GM19372 (cell line): ENCODE results near the gene DENND2C.

Experiments
- ATAC-seq: cut with Tn5 transposase; IDR thresholded peaks from one replicate; pipeline ENCODE4 v1.9.1; 2021; ENCODE audit warnings: mild to moderate bottlenecking, low read depth, moderate library complexity; ENCODE audit not compliant: unreplicated experiment

The DENND2C gene

DNA sequence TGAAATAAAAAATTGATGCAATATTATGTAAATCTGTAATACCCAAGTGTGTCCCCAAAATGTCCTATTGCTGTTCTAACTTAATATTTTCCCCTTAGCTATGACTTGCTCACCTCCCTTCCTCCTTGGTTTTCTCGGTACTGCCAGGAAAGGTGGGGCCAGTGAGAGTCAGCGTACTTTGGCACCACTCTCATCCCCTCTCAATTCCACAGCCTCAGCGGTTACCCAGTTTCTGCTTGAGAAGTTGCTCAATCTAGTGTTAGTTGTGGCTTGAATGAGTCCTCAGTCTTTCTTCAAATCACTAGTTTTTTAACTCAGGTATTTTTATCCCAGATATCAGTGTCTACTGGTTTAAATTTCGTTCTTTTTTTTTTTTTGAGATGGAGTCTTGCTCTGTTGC lies 120.7 kb downstream of the DENND2C start:
- ATAC-seq, result no peak

DNA sequence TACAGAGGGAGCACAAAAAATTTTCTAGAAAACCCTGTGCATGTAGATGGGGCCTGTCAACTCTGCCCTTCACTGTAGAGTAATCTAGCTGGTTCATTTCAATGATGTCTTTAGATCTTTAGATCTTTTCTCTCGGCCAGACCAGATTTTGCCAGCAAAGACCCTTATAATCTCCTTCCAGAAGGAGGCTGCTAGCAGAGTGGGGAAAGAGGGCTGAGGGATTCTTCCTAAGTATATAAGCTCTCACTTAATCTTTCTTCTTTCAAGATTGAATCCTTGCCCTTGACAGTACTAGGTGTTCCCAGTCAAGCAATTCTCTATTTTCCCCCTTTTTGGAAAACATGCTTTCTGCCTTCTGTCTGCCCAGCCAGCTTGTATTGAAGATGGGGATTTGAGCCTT lies 122.8 kb downstream of the DENND2C start:
- ATAC-seq, result no peak

DNA sequence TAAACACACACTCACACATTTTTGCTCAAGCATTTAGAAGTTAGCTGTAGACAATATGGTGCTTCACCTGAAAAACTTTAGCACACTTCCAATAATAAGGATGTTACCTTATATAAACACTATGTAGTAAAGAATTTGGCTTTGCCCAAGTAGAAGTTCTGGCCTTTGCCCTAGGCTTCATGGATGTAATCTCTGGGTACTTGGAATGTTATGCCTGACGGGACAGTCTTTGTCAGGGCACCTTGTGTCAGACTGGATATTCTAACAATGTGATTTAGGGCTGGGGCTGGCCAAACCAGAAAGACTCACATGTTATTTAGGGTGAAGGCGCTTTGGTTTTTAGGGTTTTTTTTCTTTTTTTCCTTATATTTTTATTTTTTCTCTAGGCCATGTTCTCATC lies 124.1 kb downstream of the DENND2C start:
- no peak for ATAC-seq

DNA sequence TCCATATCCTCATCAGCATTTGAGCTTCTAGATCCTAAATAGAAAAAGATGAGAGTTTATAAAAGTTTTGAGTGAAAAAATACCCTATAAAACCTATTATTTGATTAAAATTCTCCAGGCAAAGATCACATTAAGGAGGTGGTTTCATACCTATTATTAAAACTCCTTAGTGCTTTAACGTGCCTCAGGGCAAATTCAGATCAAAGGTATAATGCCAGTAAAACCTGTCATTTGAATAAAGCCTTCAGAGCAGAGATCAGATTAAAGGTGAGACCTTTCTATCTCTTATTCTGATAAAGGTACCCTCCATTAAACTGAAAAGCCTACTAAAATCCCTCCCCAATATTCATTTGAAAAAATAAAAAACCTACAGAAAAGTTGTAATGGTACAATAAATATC lies 124.5 kb downstream of the DENND2C start:
- ATAC-seq, result no peak

DNA sequence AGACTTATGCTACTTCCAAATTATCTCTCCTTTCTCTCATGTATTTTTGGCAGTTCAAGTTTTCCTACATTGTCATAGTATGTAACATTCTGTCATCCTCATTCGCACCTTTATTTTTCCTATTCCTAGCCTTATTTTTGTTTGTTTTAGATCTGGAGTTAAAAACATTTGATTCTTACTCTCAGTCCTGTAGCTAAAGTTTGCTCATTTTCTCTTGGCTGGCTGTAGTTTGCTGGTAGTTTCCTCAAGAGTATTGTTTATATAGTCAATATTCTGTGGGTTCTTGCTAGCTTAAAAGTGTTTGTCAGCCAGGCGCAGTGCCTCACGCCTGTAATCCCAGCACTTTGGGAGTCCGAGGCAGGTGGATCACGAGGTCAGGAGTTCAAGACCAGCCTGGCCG lies 129.0 kb downstream of the DENND2C start:
- ATAC-seq, result no peak

DNA sequence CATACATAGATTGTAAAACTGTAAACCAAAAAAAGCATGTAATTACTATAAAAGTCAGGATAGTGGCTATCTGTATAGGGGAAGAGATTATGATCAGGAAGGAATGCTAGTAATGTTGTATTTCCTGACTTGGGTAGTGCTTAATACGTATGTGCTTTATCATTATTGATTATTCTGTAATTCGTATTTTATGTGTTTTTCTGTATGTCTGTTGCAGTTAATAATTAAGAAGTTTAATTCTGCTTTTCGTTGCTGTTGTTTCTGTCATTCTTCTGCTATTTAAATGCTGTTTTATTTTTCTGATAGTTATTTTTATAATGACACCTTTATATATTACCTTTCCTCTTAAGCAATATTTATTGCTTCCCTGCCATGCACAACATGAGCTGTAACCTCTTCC lies 129.6 kb downstream of the DENND2C start:
- ATAC-seq, result no peak

DNA sequence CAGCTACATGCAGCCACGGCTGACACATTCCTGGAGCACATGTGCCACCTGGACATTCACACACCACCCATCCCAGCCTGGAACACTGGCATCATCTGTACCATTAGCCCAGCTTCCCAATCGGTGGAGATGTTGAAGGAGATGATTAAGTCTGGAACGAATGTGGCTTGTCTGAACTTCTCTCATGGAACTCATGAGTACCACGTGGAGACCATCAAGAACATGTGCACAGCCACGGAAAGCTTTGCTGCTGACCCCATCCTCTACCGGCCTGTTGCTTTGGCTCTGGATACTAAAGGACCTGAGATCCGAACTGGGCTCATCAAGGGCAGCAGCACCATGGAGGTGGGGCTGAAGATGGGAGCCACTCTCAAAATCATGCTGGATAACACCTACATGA lies 133.8 kb downstream of the DENND2C start:
- no peak for ATAC-seq

DNA sequence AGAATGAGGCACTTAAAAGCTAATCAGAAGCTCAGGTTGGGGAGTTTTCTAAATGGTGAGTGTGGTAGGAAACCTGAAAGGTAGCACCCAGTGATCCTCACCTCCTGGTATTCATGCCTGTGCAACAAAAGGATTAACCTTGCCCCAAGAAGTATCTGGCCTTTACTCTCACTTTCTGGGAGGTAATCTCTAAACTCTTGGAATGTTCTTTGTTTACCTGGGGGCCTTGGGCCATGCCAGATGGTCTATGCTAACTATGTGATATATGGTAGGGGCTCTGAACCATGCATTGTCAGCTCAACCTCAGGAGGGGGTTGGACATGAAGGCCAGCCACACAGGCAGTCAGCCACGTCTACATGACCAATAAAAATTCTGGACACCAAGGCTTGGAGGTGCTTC lies 134.4 kb downstream of the DENND2C start:
- ATAC-seq, result no peak
